GM10248 (cell line): ENCODE results near the gene DNAH7.

ENCODE experiments used
- CTCF ChIA-PET: fragments of 300-600 bp; sonication (Branson Sonifier 250); formaldehyde crosslinking; extraction: SDS; loops from one replicate; lab custom pipeline; 2021; ENCODE audit warnings: antibody characterized with exemption; lab: Yijun Ruan, JAX
- POLR2A ChIA-PET: fragments of 350-650 bp; sonication (Branson Sonifier 250); formaldehyde crosslinking; extraction: SDS; loops from one replicate; lab custom pipeline; 2020; ENCODE audit warnings: antibody characterized with exemption; lab: Yijun Ruan, JAX
- DNase-seq: peaks from one replicate; pipeline ENCODE4 v3.0.0; 2012; ENCODE audit errors: extremely low spot score
- CTCF ChIP-seq: IDR thresholded peaks from 2 replicates; pipeline ENCODE4 v1.5.1; 2012; ENCODE audit warnings: mild to moderate bottlenecking, low read depth; ENCODE audit errors: extremely low read depth, missing control alignments, control extremely low read depth

Gene DNAH7

GRCh38 chr2:196000551-196000950, 68.1 kb downstream of the DNAH7 start:
- ChIA-PET POLR2A (no interaction called here), CTCF (interaction anchor here (0.8 to 3.4 kb wide), 6 partner anchors 9 to 454 kb away, joined by 3 to 10 read pairs (median 4); no protein-coding TSS in a partner anchor)
- no peak for TF ChIP-seq CTCF
- no peak for DNase-seq

GRCh38 chr2:195998070-195998469, 70.6 kb downstream of the DNAH7 start:
- no peak for TF ChIP-seq CTCF
- no peak for DNase-seq
- CTCF ChIA-PET, result interaction anchor here (1.4 kb wide), 1 partner anchor 9 kb away, joined by 4 read pairs; no protein-coding TSS in a partner anchor
- POLR2A ChIA-PET, result no interaction called here

- no peak for TF ChIP-seq CTCF
- CTCF ChIA-PET, result no interaction called here
- no peak for DNase-seq
- POLR2A ChIA-PET, result no interaction called here
Observed at GRCh38 chr2:195995499-195995898, 73.1 kb downstream of the DNAH7 start.

- DNase-seq, result no peak
- CTCF ChIA-PET, result interaction anchor here (2.2 kb wide), 1 partner anchor 10 kb away, joined by 12 read pairs; no protein-coding TSS in a partner anchor
- POLR2A ChIA-PET, result no interaction called here
- no peak for TF ChIP-seq CTCF
Observed at GRCh38 chr2:195993623-195994022, 75.0 kb downstream of the DNAH7 start.

GRCh38 chr2:195985741-195986140, 82.9 kb downstream of the DNAH7 start:
- ChIA-PET POLR2A (no interaction called here), CTCF (interaction anchor here (1.2 to 2.4 kb wide), 2 partner anchors 9 to 14 kb away, joined by 4 to 9 read pairs; no protein-coding TSS in a partner anchor)
- TF ChIP-seq CTCF, result no peak
- DNase-seq, result no peak

- ChIA-PET CTCF (interaction anchor here (1.2 to 3.2 kb wide), 5 partner anchors 8 to 510 kb away, joined by 3 to 14 read pairs (median 9); no protein-coding TSS in a partner anchor), POLR2A (no interaction called here)
- no peak for DNase-seq
- no peak for TF ChIP-seq CTCF
Observed at GRCh38 chr2:195984923-195985726, 83.5 kb downstream of the DNAH7 start.
